HG02840 (cell line): ENCODE measurements around the gene AGBL4.

Source experiments
- ATAC-seq: cut with Tn5 transposase; IDR thresholded peaks from one replicate; pipeline ENCODE4 v1.9.1; 2021; ENCODE audit warnings: mild to moderate bottlenecking, moderate library complexity, moderate number of reproducible peaks; ENCODE audit not compliant: unreplicated experiment, low FRiP score

The AGBL4 gene

GRCh38 chr1:48704736-48705135, 1319.0 kb downstream of the AGBL4 start:
- ATAC-seq = no peak

GRCh38 chr1:48701445-48701844, 1322.3 kb downstream of the AGBL4 start:
- no peak for ATAC-seq

GRCh38 chr1:48697066-48697707, 1326.6 kb downstream of the AGBL4 start:
- ATAC-seq = no peak

- no peak for ATAC-seq
Measured at GRCh38 chr1:48695161-48695560, 1328.6 kb downstream of the AGBL4 start.

GRCh38 chr1:48693674-48694320, 1330.0 kb downstream of the AGBL4 start:
- ATAC-seq = no peak

GRCh38 chr1:48693180-48693579, 1330.6 kb downstream of the AGBL4 start:
- ATAC-seq = no peak

- ATAC-seq = no peak
Measured at GRCh38 chr1:48692235-48692634, 1331.5 kb downstream of the AGBL4 start.

- ATAC-seq = peak; percentile 56
Measured at GRCh38 chr1:48691429-48692001, 1332.2 kb downstream of the AGBL4 start.

GRCh38 chr1:48688102-48688760, 1335.5 kb downstream of the AGBL4 start:
- peak; percentile 55 for ATAC-seq

DNA sequence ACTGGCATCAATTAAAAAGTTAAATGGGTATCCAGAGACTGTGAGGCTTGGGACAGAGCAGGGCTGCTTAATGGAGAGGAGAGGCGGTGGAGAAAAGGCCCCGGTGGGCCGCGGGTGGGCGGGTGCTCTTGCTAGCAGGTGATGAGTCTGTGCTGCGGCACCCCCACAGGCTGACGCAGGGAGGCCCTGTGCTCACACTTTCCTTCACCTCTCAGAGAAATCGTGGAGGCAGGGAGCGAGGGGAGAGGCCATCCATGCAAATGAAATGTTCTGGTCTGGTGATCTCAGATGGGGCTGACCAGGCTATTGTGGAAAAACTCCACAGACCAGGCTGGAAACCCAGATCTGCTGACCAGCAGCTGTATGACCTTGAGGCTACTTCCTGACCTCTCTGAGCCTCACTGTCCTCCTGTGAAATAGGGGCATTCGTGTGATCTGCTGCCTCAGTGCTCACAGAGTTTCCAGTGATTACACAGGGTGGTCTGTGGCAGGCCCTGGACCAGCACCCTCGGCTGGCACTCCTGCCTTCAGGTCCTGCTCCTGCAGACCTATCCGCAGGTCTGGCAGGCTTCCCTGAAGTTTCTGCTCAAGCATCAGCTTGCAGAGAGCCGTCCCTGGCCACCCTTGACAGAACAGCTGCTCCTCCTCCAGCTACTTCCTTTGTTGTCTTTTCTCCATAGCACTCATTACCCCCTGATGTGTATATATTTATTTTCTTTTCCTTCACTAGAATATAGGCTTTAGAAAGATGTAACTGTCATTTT, 1336.3 kb downstream of the AGBL4 start:
- no peak for ATAC-seq

DNA sequence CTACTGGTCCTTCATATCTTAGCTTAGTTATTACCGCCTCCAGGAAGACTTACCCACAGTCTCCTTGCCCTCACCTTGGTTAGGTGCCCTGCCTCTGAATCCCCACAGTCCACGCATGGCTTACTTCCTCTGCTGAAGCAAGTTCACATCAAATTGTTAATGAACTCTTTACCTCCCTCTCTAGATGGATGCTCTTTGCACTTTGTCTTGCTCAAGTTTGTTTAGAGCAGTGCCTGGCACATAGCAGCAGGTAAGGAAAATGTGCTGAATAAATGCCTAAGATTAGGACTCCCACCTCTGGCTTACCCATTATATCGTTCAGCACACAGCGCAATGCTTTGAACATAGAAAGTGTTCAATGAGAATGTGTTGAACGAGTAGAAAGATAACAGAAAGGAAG, 1337.6 kb downstream of the AGBL4 start:
- no peak for ATAC-seq

GRCh38 chr1:48684381-48684780, 1339.4 kb downstream of the AGBL4 start:
- ATAC-seq = no peak

DNA sequence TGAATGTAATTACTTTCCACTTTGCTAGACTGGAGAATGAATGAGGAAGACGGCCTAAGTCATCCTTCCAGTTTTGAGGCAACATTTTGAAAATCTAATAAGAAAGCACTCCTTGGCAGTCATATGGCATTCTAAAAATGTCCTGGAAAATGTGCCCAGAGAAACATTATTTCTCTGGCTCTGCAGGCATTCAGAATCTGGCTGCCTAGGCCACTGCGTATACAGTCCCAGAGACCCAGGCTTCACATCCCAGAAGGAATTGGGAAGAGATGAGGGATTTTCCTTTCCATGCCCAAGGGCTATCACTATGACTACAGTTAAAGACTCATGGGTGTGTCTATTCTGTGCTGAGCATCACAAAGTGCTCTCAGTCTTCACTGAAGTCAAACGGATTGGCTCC, 1339.9 kb downstream of the AGBL4 start:
- ATAC-seq = no peak

- no peak for ATAC-seq
Measured at GRCh38 chr1:48681476-48682305, 1342.1 kb downstream of the AGBL4 start.

DNA sequence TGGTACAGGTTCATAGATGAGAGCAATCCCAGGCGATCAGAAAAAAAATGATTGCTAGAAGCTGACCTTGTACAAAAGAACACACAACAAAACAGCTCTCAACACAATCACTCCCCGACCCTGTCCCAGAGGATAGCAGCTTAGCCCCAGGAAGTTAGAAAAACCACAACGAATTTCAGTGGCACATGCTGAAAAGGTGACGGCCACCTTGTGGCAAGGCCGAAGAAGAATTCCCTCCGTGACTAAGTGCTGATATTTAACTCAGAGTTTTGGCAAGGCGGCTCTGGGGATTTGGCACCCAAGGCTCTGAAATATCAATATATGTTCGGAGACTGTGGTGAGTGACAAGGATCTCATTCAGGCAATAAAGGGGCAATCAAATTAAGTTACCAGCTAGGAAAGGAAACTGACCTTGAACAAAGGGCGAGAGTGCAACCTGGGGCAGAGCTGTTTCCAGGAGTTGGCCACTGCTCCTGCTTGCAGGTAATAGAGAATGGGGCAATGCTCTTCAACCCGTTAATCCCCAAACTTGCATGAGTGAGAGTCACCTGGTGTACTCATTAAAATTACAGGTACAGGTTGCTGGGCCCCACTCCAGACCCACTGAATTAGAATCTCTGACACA, 1343.2 kb downstream of the AGBL4 start:
- no peak for ATAC-seq

DNA sequence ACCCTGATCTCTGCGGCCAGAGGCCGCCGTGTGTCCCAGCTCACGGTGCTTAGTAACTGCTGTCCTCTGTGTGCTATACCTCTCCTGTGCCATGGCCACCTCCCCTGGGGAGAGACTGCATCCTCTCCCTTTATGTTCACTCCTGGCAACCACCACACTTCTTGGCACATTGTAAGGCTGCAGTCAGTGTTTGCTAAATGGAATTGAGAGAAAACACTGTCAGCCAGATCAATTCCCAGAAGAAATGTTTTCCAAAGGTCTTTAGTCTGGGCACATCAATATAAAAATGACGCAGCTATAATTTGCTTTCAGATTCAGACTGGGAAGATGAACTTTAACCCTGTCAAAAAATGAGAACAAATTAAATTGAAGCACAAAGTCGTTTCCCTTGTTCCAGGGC, 1343.9 kb downstream of the AGBL4 start:
- ATAC-seq = no peak

- peak; percentile 43 for ATAC-seq
Measured at GRCh38 chr1:48678710-48679505, 1344.8 kb downstream of the AGBL4 start.
